Adrenal gland (tissue), 5 donors: ENCODE measurements around the gene SSR1.

ENCODE experiments used
- POLR2A ChIP-seq, 2 donors: fragments of 450-650 bp; IDR thresholded peaks; one replicate each; pipeline ENCODE4 v1.6.1; 2017; ENCODE audit warnings: antibody characterized with exemption in 2 of 2, mild to moderate bottlenecking in 2 of 2, moderate library complexity in 1 of 2
- TF ChIP-seq, protein P1 (sequence below), 6 experiments: fragments of 450-650 bp in 4 of 6; fragments of 200-600 bp in 2 of 6; sonication (generic) in 1 of 6; IDR thresholded peaks; 1 replicate in 5 of 6; 2 replicates in 1 of 6; pipeline versions ENCODE4 v1.5.1 to v1.8.0; 2016 to 2021; ENCODE audit warnings: antibody characterized with exemption in 6 of 6, mild to moderate bottlenecking in 2 of 6, moderate library complexity in 1 of 6
- donor health status: DM: no; HTN: no; CAD: no.

DNA sequence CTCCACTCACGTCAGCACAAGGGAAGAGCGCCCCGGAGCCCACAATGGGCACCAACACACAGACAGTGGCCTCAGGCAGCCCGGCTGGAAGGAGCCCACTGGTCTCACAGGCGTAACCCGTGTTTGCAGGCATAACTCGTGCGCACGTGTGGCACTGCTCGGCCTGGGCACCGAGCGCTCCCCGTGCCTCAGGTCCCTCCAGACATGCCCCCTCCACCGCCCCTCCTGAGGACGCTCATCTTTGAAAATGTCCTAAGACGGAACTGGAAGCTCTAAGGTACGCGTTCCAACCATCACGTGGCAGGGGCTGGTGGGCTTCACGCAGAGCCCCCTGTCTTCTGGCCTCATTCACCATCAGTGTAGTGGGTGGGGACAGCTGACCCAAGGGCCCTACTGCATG is 44.6 kb downstream of the SSR1 start:
- TF ChIP-seq POLR2A (IDR thresholded peaks at IDR 0.05): no peak
- TF ChIP-seq, protein P1, sequence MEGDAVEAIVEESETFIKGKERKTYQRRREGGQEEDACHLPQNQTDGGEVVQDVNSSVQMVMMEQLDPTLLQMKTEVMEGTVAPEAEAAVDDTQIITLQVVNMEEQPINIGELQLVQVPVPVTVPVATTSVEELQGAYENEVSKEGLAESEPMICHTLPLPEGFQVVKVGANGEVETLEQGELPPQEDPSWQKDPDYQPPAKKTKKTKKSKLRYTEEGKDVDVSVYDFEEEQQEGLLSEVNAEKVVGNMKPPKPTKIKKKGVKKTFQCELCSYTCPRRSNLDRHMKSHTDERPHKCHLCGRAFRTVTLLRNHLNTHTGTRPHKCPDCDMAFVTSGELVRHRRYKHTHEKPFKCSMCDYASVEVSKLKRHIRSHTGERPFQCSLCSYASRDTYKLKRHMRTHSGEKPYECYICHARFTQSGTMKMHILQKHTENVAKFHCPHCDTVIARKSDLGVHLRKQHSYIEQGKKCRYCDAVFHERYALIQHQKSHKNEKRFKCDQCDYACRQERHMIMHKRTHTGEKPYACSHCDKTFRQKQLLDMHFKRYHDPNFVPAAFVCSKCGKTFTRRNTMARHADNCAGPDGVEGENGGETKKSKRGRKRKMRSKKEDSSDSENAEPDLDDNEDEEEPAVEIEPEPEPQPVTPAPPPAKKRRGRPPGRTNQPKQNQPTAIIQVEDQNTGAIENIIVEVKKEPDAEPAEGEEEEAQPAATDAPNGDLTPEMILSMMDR (IDR thresholded peaks at IDR 0.05): no peak
